Loucy (cell line): ENCODE results near the gene ICAM1.

ENCODE experiments used
- H2AFZ ChIP-seq: fragments of 200-600 bp; sonication (generic); 2 replicates; pipeline ENCODE4 v1.6.0; 2016; ENCODE audit warnings: antibody characterized with exemption, mild to moderate bottlenecking, low read length, moderate library complexity
- H3F3A ChIP-seq: fragments of 200-600 bp; 2 replicates; pipeline ENCODE4 v1.6.0; 2016; ENCODE audit warnings: antibody characterized with exemption, low read depth, mild to moderate bottlenecking
- H3K27me3 ChIP-seq: fragments of 200-600 bp; sonication (generic); 2 replicates; pipeline ENCODE4 v1.6.1; 2014; ENCODE audit warnings: low read length, mild to moderate bottlenecking; ENCODE audit not compliant: insufficient read depth, poor library complexity, severe bottlenecking
- H3K36me3 ChIP-seq: fragments of 200-600 bp; sonication (generic); 2 replicates; pipeline ENCODE4 v1.6.1; 2016; ENCODE audit warnings: low read length; ENCODE audit not compliant: insufficient read depth
- H3K4me1 ChIP-seq: fragments of 200-600 bp; sonication (generic); 2 replicates; pipeline ENCODE4 v1.5.1; 2014; ENCODE audit warnings: low read length, mild to moderate bottlenecking; ENCODE audit not compliant: insufficient read depth, poor library complexity, severe bottlenecking
- H3K4me2 ChIP-seq: fragments of 200-600 bp; sonication (generic); 2 replicates; pipeline ENCODE4 v1.6.0; 2014; ENCODE audit warnings: antibody characterized with exemption, low read length, low read depth, mild to moderate bottlenecking; ENCODE audit not compliant: poor library complexity, severe bottlenecking
- H3K4me3 ChIP-seq: fragments of 200-600 bp; sonication (generic); 2 replicates; pipeline ENCODE4 v1.5.1; 2014; ENCODE audit warnings: low read length, mild to moderate bottlenecking, mixed read lengths; ENCODE audit not compliant: poor library complexity, severe bottlenecking
- H3K79me2 ChIP-seq: fragments of 200-600 bp; sonication (generic); 2 replicates; pipeline ENCODE4 v1.6.1; 2014; ENCODE audit warnings: low read length; ENCODE audit not compliant: insufficient read depth
- H3K9ac ChIP-seq: fragments of 200-600 bp; sonication (generic); 2 replicates; pipeline ENCODE4 v1.6.0; 2014; ENCODE audit warnings: mild to moderate bottlenecking, low read depth, low read length, moderate library complexity; ENCODE audit not compliant: poor library complexity, severe bottlenecking
- H3K9me2 ChIP-seq: fragments of 200-600 bp; sonication (generic); replicated peaks from 2 replicates; pipeline ENCODE4 v1.6.1; 2016; ENCODE audit warnings: low read depth, low read length, mixed read lengths
- H3K9me3 ChIP-seq: fragments of 200-600 bp; sonication (generic); 2 replicates; pipeline ENCODE4 v1.6.1; 2014; ENCODE audit warnings: mild to moderate bottlenecking, antibody characterized with exemption, low read length, low read depth; ENCODE audit not compliant: insufficient read depth
- H4K20me1 ChIP-seq: fragments of 200-600 bp; sonication (generic); 2 replicates; pipeline ENCODE4 v1.6.0; 2014; ENCODE audit warnings: antibody characterized with exemption, low read length, mild to moderate bottlenecking; ENCODE audit not compliant: insufficient read depth, poor library complexity, severe bottlenecking
- EZH2phosphoT487 ChIP-seq: fragments of 200-600 bp; IDR thresholded peaks from 2 replicates; pipeline ENCODE4 v1.6.1; 2018; ENCODE audit warnings: antibody characterized with exemption, mild to moderate bottlenecking, moderate library complexity, borderline replicate concordance
- TF ChIP-seq, protein P1 (sequence below): fragments of 200-600 bp; sonication (generic); conservative IDR thresholded peaks from 2 replicates; pipeline ENCODE4 v1.5.1; 2014; ENCODE audit warnings: mild to moderate bottlenecking, antibody characterized with exemption, low read length

The ICAM1 gene

GRCh38 chr19:10292789-10293636 is 22.1 kb downstream of the ICAM1 start:
- Histone ChIP-seq H3K4me1 (peaks cover 8% of the 10 kb centered on the region), H3F3A (no peaks in the 10 kb centered on the region), H3K4me3 (no peak overlapping the region), H3K27me3 (no peaks in the 10 kb centered on the region), H2AFZ (no peak overlapping the region), H3K4me2 (no peak overlapping the region), H3K79me2 (no peaks in the 10 kb centered on the region), H3K9me2 (no peaks in the 10 kb centered on the region), H3K9ac (no peak overlapping the region), H4K20me1 (no peaks in the 10 kb centered on the region), H3K9me3 (no peaks in the 10 kb centered on the region), H3K36me3 (no peaks in the 10 kb centered on the region)
- TF ChIP-seq, protein P1, sequence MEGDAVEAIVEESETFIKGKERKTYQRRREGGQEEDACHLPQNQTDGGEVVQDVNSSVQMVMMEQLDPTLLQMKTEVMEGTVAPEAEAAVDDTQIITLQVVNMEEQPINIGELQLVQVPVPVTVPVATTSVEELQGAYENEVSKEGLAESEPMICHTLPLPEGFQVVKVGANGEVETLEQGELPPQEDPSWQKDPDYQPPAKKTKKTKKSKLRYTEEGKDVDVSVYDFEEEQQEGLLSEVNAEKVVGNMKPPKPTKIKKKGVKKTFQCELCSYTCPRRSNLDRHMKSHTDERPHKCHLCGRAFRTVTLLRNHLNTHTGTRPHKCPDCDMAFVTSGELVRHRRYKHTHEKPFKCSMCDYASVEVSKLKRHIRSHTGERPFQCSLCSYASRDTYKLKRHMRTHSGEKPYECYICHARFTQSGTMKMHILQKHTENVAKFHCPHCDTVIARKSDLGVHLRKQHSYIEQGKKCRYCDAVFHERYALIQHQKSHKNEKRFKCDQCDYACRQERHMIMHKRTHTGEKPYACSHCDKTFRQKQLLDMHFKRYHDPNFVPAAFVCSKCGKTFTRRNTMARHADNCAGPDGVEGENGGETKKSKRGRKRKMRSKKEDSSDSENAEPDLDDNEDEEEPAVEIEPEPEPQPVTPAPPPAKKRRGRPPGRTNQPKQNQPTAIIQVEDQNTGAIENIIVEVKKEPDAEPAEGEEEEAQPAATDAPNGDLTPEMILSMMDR = no peak
- TF ChIP-seq EZH2phosphoT487 = no peak

DNA sequence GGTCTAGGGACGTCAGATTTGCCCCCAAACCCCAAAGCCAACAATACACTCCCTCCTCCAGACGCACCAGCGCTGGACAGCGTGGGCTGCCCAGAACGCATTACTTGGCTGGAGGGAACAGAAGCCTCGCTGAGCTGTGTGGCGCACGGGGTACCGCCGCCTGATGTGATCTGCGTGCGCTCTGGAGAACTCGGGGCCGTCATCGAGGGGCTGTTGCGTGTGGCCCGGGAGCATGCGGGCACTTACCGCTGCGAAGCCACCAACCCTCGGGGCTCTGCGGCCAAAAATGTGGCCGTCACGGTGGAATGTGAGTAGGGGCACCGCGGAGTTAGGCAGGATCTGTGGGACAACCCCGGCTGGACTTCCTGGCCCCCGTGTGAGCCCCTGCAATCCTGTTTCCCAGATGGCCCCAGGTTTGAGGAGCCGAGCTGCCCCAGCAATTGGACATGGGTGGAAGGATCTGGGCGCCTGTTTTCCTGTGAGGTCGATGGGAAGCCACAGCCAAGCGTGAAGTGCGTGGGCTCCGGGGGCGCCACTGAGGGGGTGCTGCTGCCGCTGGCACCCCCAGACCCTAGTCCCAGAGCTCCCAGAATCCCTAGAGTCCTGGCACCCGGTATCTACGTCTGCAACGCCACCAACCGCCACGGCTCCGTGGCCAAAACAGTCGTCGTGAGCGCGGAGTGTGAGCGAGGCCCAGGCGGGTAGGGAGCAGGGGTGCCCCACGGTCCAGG is 22.9 kb downstream of the ICAM1 start:
- Histone ChIP-seq H3K36me3 (no peaks in the 10 kb centered on the region), H3K79me2 (no peaks in the 10 kb centered on the region), H3K9me3 (no peaks in the 10 kb centered on the region), H3K4me3 (no peak overlapping the region), H3K9me2 (no peaks in the 10 kb centered on the region), H3K9ac (no peak overlapping the region), H3K4me2 (no peak overlapping the region), H2AFZ (no peak overlapping the region), H3K4me1 (peaks cover 7% of the 10 kb centered on the region), H4K20me1 (no peaks in the 10 kb centered on the region), H3K27me3 (no peaks in the 10 kb centered on the region), H3F3A (no peaks in the 10 kb centered on the region)
- no peak for TF ChIP-seq EZH2phosphoT487
- TF ChIP-seq, protein P1 = no peak

- Histone ChIP-seq H3K27me3 (no peaks in the 10 kb centered on the region), H3K4me3 (no peak overlapping the region), H3K4me1 (peaks cover 2% of the 10 kb centered on the region), H3K4me2 (no peak overlapping the region), H3K9me2 (no peaks in the 10 kb centered on the region), H3K36me3 (no peaks in the 10 kb centered on the region), H3K79me2 (no peaks in the 10 kb centered on the region), H2AFZ (no peak overlapping the region), H3K9ac (no peak overlapping the region), H3F3A (no peaks in the 10 kb centered on the region), H3K9me3 (no peaks in the 10 kb centered on the region), H4K20me1 (no peaks in the 10 kb centered on the region)
- TF ChIP-seq, protein P1 = no peak
- TF ChIP-seq EZH2phosphoT487 = no peak
Measured at GRCh38 chr19:10294368-10294697, 23.4 kb downstream of the ICAM1 start.
